Brain microvascular endothelial cell (primary cell): ENCODE measurements around the gene BMP4.

Experiments used
- DNase-seq: peaks from one replicate; pipeline ENCODE4 v3.0.0-alpha.2; 2020
- H3K27ac ChIP-seq: fragments of 250-450 bp; sonication (Bioruptor Pico); 2 replicates; pipeline ENCODE4 v1.5.1; 2020; ENCODE audit warnings: mild to moderate bottlenecking, moderate library complexity
- H3K27me3 ChIP-seq: fragments of 250-450 bp; sonication (Bioruptor Pico); replicated peaks from 2 replicates; pipeline ENCODE4 v1.5.1; 2020; ENCODE audit warnings: mild to moderate bottlenecking
- H3K36me3 ChIP-seq: fragments of 250-450 bp; sonication (Bioruptor Pico); replicated peaks from 2 replicates; pipeline ENCODE4 v1.5.1; 2020; ENCODE audit warnings: mild to moderate bottlenecking
- H3K4me3 ChIP-seq: 2 replicates; pipeline ENCODE4 v1.5.1; 2011; ENCODE audit warnings: low read depth, mild to moderate bottlenecking, control low read depth, low read length, moderate library complexity
- CTCF ChIP-seq: IDR thresholded peaks from 2 replicates; pipeline ENCODE4 v1.5.1; 2011; ENCODE audit warnings: low read depth, mild to moderate bottlenecking, moderate library complexity, low read length, control low read depth, inconsistent platforms; ENCODE audit errors: missing control alignments
- in situ Hi-C: cut with HindIII; loops from 2 replicates; pipeline ENCODE4 v1.10.0; 2017; ENCODE audit warnings: low sequenced_read_pairs, low pct_ligation_motif_present

The BMP4 gene

GRCh38 chr14:53947094-53947445 is 9.6 kb downstream of the BMP4 start:
- TF ChIP-seq CTCF = no peak
- H3K27ac ChIP-seq = no peak overlapping the region
- in situ Hi-C loops = no loop called here
- H3K4me3 ChIP-seq = peak overlapping the region; percentile 20
- no peaks in the 10 kb centered on the region for H3K36me3 ChIP-seq
- no peak for DNase-seq
- peaks cover 21% of the 10 kb centered on the region for H3K27me3 ChIP-seq

GRCh38 chr14:53946404-53947093 is 10.1 kb downstream of the BMP4 start:
- no peak for TF ChIP-seq CTCF
- Histone ChIP-seq H3K27ac (no peak overlapping the region), H3K27me3 (peaks cover 17% of the 10 kb centered on the region), H3K36me3 (no peaks in the 10 kb centered on the region), H3K4me3 (peak overlapping the region; percentile 20)
- in situ Hi-C loops = no loop called here
- DNase-seq = no peak

- Histone ChIP-seq H3K36me3 (no peaks in the 10 kb centered on the region), H3K27me3 (peaks cover 16% of the 10 kb centered on the region), H3K27ac (no peak overlapping the region), H3K4me3 (no peak overlapping the region)
- no peak for TF ChIP-seq CTCF
- in situ Hi-C loops = no loop called here
- DNase-seq = no peak
Observed at GRCh38 chr14:53946071-53946403, 10.6 kb downstream of the BMP4 start.

GRCh38 chr14:53943751-53944083 is 12.9 kb downstream of the BMP4 start:
- TF ChIP-seq CTCF = no peak
- Histone ChIP-seq H3K36me3 (no peaks in the 10 kb centered on the region), H3K27ac (no peak overlapping the region), H3K27me3 (peaks cover 16% of the 10 kb centered on the region), H3K4me3 (no peak overlapping the region)
- in situ Hi-C loops = no loop called here
- DNase-seq = no peak

GRCh38 chr14:53942970-53943750 is 13.5 kb downstream of the BMP4 start:
- Histone ChIP-seq H3K36me3 (no peaks in the 10 kb centered on the region), H3K27me3 (peaks cover 16% of the 10 kb centered on the region), H3K27ac (no peak overlapping the region), H3K4me3 (no peak overlapping the region)
- no peak for TF ChIP-seq CTCF
- in situ Hi-C loops = no loop called here
- DNase-seq = no peak
